Raji (cell line): ENCODE results near the gene CDH16.

Experiments
- POLR2A ChIP-seq: IDR thresholded peaks from 2 replicates; pipeline ENCODE4 v1.6.1; 2011; ENCODE audit warnings: low read depth, low read length, control low read depth; ENCODE audit not compliant: insufficient read depth

Gene CDH16

GRCh38 chr16:66950437-66950836, 31.8 kb upstream of the CDH16 start:
- no peak for TF ChIP-seq POLR2A

GRCh38 chr16:66949472-66949871, 30.8 kb upstream of the CDH16 start:
- no peak for TF ChIP-seq POLR2A

DNA sequence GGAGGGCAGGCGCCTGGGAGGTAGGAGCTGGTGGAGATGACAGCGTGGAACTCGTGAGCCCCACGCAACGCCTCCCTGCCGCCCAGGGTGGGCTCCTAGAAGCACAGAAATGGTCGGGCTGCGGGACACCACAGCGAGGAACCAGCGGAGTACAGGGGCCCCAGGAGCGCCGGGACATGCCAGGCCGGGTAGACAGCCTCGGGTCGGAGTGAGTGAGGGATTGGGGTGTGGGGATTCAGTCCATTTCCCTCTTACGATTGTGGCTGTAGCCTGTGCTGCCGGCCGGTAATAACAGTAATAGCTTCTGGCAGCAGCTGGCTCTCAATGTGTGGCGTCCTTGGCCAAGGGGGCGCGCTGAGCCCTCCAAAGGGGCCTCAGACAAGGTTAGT, 30.1 kb upstream of the CDH16 start:
- no peak for TF ChIP-seq POLR2A

DNA sequence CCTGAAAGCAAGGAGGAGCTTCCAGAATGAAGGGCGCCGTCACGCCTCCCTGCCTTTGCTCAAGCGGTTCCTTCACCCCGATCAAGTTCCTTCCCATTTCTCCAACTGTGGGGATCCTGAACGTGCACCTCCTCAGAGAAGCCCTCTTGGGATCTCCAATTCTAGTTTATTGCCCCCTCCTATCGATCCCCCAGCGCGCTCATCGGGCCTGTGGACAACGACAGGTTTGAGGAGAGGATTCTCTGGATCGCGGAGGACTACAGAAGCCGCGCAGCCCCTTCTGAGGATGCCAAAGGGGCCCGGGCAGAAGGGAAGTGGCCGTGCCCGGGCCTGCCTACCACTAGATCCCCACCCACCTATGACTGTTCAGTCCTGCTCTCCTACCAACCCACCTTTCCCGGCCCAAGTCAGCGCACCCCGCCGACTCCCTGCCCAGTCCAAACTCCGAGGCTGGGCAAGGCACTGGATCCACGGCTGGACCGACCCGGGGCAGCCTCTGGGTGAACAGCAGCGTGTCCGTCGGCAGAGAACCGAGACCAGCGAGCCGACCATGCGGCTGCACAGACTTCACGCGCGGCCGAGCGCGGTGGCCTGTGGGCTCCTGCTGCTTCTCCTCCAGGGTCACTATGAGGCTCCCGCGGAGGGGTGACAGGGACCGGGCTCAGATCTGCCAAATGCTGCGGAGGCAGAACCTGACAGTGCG, 29.6 kb upstream of the CDH16 start:
- TF ChIP-seq POLR2A = no peak

GRCh38 chr16:66947302-66948065, 28.8 kb upstream of the CDH16 start:
- TF ChIP-seq POLR2A = no peak

DNA sequence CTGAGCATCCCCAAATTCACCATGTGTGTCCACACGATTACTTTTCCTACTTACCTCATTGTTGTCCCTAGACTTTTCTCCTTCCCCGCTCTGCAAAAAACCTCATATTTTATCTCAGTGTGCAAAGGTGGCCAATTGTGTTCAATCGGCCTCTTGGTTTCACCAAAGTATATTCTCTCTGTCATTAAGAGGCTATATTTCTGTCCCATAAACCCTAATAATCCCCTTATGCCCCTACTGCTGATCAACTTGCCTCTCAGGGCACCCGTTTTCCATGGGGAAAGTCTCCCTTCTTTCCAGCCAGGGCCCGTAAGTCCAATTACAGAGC, 28.3 kb upstream of the CDH16 start:
- no peak for TF ChIP-seq POLR2A

GRCh38 chr16:66946541-66946940, 27.9 kb upstream of the CDH16 start:
- no peak for TF ChIP-seq POLR2A

- no peak for TF ChIP-seq POLR2A
Observed at GRCh38 chr16:66945939-66946338, 27.3 kb upstream of the CDH16 start.

GRCh38 chr16:66944054-66944441, 25.4 kb upstream of the CDH16 start:
- no peak for TF ChIP-seq POLR2A

DNA sequence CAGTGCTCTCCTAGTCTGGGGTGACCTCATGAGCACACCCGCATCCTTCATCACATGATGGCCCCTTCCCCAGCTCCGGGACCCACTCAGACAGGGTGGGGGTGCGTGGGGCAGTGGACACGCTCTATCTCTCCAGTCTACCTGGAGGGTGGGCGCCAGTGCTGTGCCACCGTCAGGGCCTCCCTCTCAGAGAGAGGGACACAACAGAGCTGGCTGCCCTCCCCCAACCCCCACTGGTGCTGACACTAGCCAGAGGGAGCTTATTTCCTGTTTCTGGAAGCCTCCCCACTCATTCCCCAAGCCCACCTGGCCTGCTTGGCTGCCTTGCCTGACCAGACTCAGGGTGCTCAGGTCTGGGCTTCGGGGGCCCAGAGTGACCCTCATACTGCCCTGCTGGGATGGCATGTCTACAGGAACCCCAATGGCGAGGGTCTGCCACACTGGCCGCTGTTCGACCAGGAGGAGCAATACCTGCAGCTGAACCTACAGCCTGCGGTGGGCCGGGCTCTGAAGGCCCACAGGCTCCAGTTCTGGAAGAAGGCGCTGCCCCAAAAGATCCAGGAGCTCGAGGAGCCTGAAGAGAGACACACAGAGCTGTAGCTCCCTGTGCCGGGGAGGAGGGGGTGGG, 24.9 kb upstream of the CDH16 start:
- TF ChIP-seq POLR2A = no peak

GRCh38 chr16:66942981-66943380, 24.3 kb upstream of the CDH16 start:
- TF ChIP-seq POLR2A = no peak

- no peak for TF ChIP-seq POLR2A
Observed at GRCh38 chr16:66940236-66940635, 21.6 kb upstream of the CDH16 start.

- no peak for TF ChIP-seq POLR2A
Observed at GRCh38 chr16:66939366-66939765, 20.7 kb upstream of the CDH16 start.

DNA sequence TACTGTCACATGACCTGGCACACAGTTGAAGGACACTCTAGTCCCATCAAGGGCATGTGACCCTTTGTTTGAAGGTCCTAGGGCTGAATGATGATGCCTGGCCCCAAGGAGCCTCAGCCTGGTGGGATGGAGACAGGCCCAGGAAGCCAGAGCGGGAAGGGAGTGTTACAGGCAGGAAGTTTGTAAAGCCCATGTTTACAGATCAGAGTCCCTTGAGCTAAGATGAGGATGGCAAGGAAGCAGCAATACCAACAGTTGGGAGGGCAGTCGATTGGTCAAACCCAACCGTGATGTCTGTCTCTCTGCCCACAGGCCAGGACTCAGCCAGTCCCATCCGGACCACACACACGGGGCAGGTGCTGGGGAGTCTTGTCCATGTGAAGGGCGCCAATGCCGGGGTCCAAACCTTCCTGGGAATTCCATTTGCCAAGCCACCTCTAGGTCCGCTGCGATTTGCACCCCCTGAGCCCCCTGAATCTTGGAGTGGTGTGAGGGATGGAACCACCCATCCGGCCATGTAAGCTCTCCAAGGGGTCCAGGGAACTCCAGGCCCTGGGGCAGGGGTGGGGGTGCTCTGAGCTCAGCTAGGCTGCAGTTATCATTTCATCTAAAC, 19.1 kb upstream of the CDH16 start:
- TF ChIP-seq POLR2A = no peak

- no peak for TF ChIP-seq POLR2A
Observed at GRCh38 chr16:66936889-66937554, 18.3 kb upstream of the CDH16 start.

GRCh38 chr16:66936462-66936861, 17.8 kb upstream of the CDH16 start:
- TF ChIP-seq POLR2A = no peak
